BJ (cell line): ENCODE results near the gene ZNF141. TPM values are rescaled to one million over a fixed set of nuclear protein-coding genes. Genes with fewer than 3 reads are reported as not detected.
A peak's percentile ranks its signal among the peaks of the same experiment; 100 is the strongest.
"Not testable (repeated sequence)": the region's sequence is repeated elsewhere in the genome, so short reads cannot be mapped to it uniquely, and the experiment has no call there.

ENCODE experiments used
- CTCF ChIA-PET: fragments of 350-600 bp; formaldehyde crosslinking; extraction: SDS; loops from one replicate; lab custom pipeline; 2021; ENCODE audit warnings: antibody characterized with exemption, inconsistent platforms; lab: Yijun Ruan, JAX
- POLR2A ChIA-PET: fragments of 300-600 bp; sonication (Branson Sonifier 250); formaldehyde crosslinking; extraction: SDS; loops from one replicate; lab custom pipeline; 2021; ENCODE audit warnings: antibody characterized with exemption; lab: Charles Lee
- DNase-seq: peaks from one replicate; pipeline ENCODE4 v3.0.0-alpha.2; 2011; ENCODE audit warnings: low read depth
- H3K27me3 ChIP-seq: 2 replicates; pipeline ENCODE4 v1.6.0; 2011; ENCODE audit warnings: low read length; ENCODE audit not compliant: control insufficient read depth, insufficient read depth
- H3K36me3 ChIP-seq: 2 replicates; pipeline ENCODE4 v1.5.1; 2011; ENCODE audit warnings: low read length; ENCODE audit not compliant: control insufficient read depth, insufficient read depth
- H3K4me3 ChIP-seq: 2 replicates; pipeline ENCODE4 v1.5.1; 2011; ENCODE audit warnings: low read depth, mild to moderate bottlenecking, control low read depth, low read length
- CTCF ChIP-seq: IDR thresholded peaks from 2 replicates; pipeline ENCODE4 v1.5.1; 2011; ENCODE audit warnings: low read depth, mild to moderate bottlenecking, control low read depth, inconsistent platforms, low read length, moderate library complexity; ENCODE audit not compliant: insufficient read depth
- polyA minus RNA-seq: library from RNA; depleted of rRNA, polyadenylated mRNA; stranded (reverse); fragments of >200 nt; gene quantifications from 2 replicates; pipeline ENCODE4 v1.2.3, GENCODE V29; 2011; rRNA and poly(A)+ RNA removed
- polyA plus RNA-seq: library from polyadenylated mRNA; depleted of rRNA; stranded (reverse); fragments of >200 nt; gene quantifications from 2 replicates; pipeline ENCODE4 v1.2.3, GENCODE V29; 2011; rRNA removed

The ZNF141 gene
- polyA plus RNA-seq (2.1 and 3.2 TPM in 2 replicates), polyA minus RNA-seq (3.8 and 5.0 TPM in 2 replicates)

- peak; percentile 85 for DNase-seq
- ChIA-PET CTCF (interaction anchor here (1.0 kb wide), 1 partner anchor 14 kb away, joined by 3 read pairs; no protein-coding TSS in a partner anchor), POLR2A (no interaction called here)
- no peaks in the 10 kb centered on the region; the same call in 1 of the 2 replicates for H3K36me3 ChIP-seq
- H3K27me3 ChIP-seq, result no peaks in the 10 kb centered on the region
- H3K4me3 ChIP-seq, result peak within 1 kb of the TSS; percentile 84
- TF ChIP-seq CTCF, result no peak
Measured at GRCh38 chr4:337143-337931, at the start of gene ZNF141. TSS of gene ZNF141 (plus strand) at chr4:337814. CDS start at chr4:337984, 170 bp downstream.

- Histone ChIP-seq H3K4me3 (no peak overlapping the region), H3K27me3 (no peaks in the 10 kb centered on the region), H3K36me3 (no peaks in the 10 kb centered on the region)
- TF ChIP-seq CTCF, result no peak
- ChIA-PET POLR2A (no interaction called here), CTCF (no interaction called here)
- DNase-seq, result no peak
Measured at GRCh38 chr4:288891-289290, 48.7 kb upstream of the ZNF141 start.

GRCh38 chr4:294732-295131 is 42.9 kb upstream of the ZNF141 start:
- TF ChIP-seq CTCF, result no peak
- POLR2A ChIA-PET, result no interaction called here
- H3K36me3 ChIP-seq, result no peaks in the 10 kb centered on the region

GRCh38 chr4:302381-302780 is 35.2 kb upstream of the ZNF141 start:
- no peak for DNase-seq
- H3K36me3 ChIP-seq, result no peaks in the 10 kb centered on the region
- no peaks in the 10 kb centered on the region for H3K27me3 ChIP-seq
- ChIA-PET CTCF (no interaction called here), POLR2A (no interaction called here)
- no peak overlapping the region for H3K4me3 ChIP-seq
- TF ChIP-seq CTCF, result no peak

More at GRCh38 chr4:294732-295131, 42.9 kb upstream of the ZNF141 start:
- DNase-seq, result no peak
- CTCF ChIA-PET, result no interaction called here
- H3K4me3 ChIP-seq, result no peak overlapping the region
- no peaks in the 10 kb centered on the region for H3K27me3 ChIP-seq

- POLR2A ChIA-PET, H3K36me3 ChIP-seq, DNase-seq, CTCF ChIA-PET, H3K27me3 ChIP-seq: not testable (repeated sequence)
- H3K4me3 ChIP-seq, result peak overlapping the region; percentile 53
Measured at GRCh38 chr4:304516-304915, 33.1 kb upstream of the ZNF141 start.
